ENCODE results near the gene SCRN2.

- TF ChIP-seq CTCF (IDR thresholded peaks at IDR 0.05): no peak
- TF ChIP-seq ZFX (IDR thresholded peaks at IDR 0.05; ENCODE audit: borderline replicate concordance): no peak
Measured at GRCh38 chr17:47791025-47791424, 50.0 kb downstream of the SCRN2 start.

Data from 22Rv1 (cell line).